CD4-positive, alpha-beta T cell treated with Interleukin-17A for 1 hour (primary cell): ENCODE measurements around the gene PLEKHA5.
"Not testable (repeated sequence)": the region's sequence is repeated elsewhere in the genome, so short reads cannot be mapped to it uniquely, and the experiment has no call there.

Experiments
- DNase-seq: peaks from one replicate; pipeline ENCODE4 v3.0.0-alpha.2; 2020

Gene PLEKHA5

DNA sequence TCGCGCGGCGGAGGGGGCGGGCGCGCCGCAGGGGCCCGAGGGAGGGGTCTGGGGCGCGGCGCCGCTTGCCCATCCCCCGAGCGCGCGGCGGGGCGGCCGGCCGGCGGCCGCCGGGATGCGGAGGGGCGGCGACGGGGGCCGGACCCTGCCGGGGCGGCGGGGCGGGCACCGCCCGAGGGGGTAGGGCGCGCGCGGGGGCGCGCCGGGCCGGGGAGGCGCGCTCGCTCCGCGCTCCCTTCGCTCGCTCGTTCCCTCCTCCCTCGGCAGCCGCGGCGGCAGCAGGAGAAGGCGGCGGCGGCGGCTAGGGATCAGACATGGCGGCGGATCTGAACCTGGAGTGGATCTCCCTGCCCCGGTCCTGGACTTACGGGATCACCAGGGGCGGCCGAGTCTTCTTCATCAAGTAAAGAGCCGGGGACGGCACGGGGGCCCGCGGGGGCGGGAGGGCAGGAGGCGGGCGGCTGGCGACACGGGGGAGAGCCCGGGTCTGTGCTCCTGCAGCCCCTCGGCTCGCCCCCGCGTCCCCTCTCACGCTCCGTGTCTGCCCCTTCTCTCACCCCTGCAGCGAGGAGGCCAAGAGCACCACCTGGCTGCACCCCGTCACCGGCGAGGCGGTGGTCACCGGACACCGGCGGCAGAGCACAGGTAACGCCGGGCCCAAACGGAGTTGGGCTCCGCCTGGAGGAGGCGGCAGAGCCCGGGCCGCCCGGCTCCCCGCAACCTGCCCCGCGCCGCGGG, at the start of gene PLEKHA5:
TSS of gene PLEKHA5 (plus strand) at position 248 of the 738 bp plus-strand sequence. CDS start at position 315, 67 bp downstream.
- DNase-seq = peak; percentile 36

- no peak for DNase-seq
Measured at GRCh38 chr12:19080918-19081317, 48.6 kb upstream of the PLEKHA5 start.

- no peak for DNase-seq
Measured at GRCh38 chr12:19082365-19082911, 47.1 kb upstream of the PLEKHA5 start.

GRCh38 chr12:19084547-19084946, 45.0 kb upstream of the PLEKHA5 start:
- DNase-seq = no peak

GRCh38 chr12:19085090-19085489, 44.4 kb upstream of the PLEKHA5 start:
- no peak for DNase-seq

DNA sequence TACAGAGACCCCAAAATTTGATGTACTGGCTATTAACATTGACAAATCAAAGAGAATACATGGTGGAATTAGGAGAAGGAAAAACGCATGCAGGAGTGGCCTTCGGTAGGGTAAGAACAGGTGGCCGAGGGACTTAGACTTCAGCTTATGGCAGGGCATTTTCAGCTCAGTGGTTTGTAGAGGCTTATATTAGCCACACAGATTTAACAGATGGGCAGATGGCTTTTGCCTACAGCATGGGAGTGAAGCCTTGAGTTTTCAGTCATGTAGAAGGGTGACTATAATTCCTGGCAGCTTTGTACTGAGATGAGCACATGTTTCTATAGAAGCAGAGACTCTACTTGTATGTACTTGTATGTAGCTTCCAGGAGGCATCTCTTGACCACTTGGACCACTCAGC, 40.9 kb upstream of the PLEKHA5 start:
- no peak for DNase-seq

DNA sequence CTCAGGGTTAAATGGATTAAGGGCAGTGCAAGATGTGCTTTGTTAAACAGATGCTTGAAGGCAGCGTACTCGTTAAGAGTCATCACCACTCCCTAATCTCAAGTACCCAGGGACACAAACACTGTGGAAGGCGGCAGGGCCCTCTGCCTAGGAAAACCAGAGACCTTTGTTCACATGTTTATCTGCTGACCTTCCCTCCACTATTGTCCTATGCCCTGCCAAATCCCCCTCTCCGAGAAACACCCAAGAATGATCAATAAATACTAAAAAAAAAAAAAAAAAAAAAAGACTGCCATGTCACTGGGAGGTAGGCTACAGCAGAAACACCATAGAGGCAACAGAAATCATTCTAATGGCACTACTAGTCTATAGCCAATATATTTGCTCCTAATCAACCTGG, 37.1 kb upstream of the PLEKHA5 start:
- not testable (repeated sequence) for DNase-seq

DNA sequence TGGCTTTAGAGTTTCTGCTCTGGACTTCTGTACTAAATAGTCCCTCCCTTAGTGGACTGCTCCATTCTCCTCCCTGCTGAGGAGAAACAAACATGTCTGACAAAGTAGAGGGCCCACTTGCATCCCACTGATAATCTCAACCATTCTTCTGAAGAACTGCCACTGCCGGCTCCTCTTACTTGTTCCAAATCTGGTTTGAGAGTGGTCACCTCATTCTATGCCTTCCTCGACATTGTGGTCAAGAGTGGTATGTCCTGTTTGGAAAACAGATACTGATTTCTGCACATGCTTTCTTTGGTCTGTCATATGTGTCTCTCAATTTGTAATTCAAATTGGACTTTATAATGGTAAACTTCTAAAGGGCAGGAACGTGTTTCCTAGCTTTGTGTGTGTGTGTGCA, 36.3 kb upstream of the PLEKHA5 start:
- no peak for DNase-seq

DNA sequence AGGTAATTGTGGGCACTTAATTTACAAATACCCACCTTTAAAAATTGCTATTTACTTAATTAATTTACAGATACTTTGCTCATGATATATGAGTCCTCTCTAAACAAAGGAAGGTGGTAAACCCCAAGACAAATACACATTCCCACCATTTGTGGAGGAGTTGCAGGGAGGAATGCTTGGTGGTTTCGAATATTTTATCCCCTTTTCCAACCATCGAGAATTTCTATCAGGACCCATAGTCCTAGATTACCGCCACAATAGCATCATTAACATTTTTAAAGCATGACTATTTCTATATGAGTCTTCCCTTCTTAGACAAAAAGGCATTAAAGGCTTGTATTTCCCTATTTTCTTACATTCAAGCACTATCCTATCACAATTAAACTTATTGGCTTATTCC, 34.2 kb upstream of the PLEKHA5 start:
- no peak for DNase-seq

- DNase-seq = no peak
Measured at GRCh38 chr12:19095756-19096480, 33.6 kb upstream of the PLEKHA5 start.

GRCh38 chr12:19105463-19105862, 24.1 kb upstream of the PLEKHA5 start:
- DNase-seq = no peak

GRCh38 chr12:19107750-19108149, 21.8 kb upstream of the PLEKHA5 start:
- DNase-seq = no peak

- DNase-seq = no peak
Measured at GRCh38 chr12:19110221-19110940, 19.2 kb upstream of the PLEKHA5 start.

DNA sequence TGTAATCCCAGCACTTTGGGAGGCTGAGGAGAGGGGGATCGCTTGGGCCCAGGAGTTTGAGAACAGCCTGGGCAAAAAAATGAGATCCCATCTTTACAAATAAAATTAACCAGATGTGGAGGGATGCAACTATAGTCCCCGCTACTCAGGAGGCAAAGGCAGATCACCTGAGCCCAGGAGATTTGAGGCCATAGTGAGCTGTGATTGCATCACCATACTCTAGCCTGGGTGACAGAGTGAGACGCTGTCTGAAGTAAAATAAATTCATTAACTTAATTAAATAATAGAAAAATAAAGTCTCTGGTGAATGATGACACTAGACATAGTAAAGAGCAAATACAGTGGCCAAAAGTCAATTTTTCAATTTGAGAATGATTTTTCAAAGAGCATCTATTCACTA, 16.1 kb upstream of the PLEKHA5 start:
- DNase-seq = no peak

- no peak for DNase-seq
Measured at GRCh38 chr12:19115285-19115684, 14.2 kb upstream of the PLEKHA5 start.

DNA sequence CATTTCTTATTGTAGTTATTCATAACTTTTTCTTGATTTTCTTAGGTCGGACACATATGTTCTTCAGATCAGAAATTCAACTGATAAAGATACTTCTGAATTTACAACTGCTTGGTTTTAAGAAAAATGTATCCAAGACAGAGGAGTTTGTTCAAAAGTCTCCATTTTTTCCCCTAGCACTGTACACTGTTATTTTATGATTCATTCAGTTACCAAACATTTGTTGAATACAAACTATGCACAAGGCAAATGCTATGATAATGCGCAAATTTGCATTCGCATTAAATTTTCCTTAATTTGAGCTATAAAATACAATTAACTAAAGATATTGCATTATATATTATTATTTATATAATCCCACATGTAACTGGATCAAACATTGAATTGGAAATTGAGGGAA, 10.1 kb upstream of the PLEKHA5 start:
- no peak for DNase-seq

DNA sequence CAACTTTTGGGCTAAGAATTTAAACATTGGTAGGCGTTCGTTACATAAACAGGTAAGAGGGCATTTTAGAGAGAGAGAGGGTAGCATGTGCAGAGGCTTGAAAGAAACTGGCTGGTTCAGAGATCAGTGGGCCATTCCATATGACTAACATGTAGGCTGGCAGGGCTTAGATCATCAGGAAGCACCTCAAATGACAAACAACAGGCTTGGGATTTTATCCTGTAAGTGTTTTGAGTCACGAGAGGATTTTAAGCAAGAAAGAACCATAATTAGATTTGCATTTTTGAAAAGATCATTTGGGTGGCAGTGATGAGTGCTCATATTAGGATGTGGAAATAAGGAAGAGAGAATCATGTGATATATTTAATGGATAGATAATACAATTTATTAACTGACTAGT, 8.7 kb upstream of the PLEKHA5 start:
- no peak for DNase-seq

DNA sequence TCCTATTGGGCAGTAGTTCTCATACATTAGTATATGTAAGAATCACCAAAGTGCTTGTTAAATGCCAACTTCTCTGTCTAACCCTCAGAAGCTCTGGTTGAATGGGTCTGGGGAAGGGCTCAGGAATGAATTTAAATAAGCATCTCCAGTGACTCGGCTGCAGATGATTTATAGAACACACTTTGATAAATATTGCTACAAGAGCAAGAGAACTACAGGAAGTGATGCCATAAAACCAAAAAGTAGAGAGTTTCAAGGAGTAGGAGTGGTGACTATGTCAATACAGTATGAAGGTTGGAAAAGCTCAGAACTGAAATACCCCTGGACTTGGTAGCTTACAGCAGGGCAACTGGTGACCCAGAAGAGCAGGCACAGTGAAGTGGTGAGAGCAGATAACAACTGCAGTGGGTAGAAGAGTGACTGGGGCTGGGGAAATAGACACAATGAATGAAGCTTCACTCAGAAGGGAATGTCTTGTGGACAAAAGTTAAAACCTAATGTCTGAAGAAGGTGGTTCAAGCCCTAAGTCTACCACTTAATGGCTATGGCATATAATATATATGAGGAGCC, 8.0 kb upstream of the PLEKHA5 start:
- DNase-seq = no peak

- DNase-seq = no peak
Measured at GRCh38 chr12:19125325-19125724, 4.2 kb upstream of the PLEKHA5 start.

DNA sequence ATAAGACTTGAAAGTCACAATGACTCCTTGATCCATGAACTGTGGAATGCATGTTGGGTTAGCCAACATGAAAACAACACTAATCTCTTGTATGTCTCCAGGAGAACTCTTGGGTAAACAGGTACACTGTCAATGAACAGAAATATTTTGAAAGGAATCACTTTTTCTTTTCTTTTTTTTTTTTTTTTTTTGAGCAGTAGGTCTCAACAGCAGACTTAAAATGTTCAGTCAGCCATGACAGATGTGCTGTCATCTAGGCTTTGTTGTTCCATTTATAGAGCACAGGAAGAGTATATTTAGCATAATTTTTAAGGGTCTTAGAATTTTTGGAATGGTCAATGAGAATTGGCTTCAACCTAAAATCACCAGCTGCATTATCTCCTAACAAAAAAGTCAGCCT, 2.3 kb upstream of the PLEKHA5 start:
- no peak for DNase-seq

- no peak for DNase-seq
Measured at GRCh38 chr12:19128485-19128884, 1.0 kb upstream of the PLEKHA5 start.

GRCh38 chr12:19129122-19129485, 429 bp upstream of the PLEKHA5 start:
- no peak for DNase-seq
